KMS-11 (cell line): Measurements from ENCODE around the gene FXYD1.
A peak's percentile ranks its signal among the peaks of the same experiment; 100 is the strongest.

Source experiments
- H2AFZ ChIP-seq: fragments of 200-600 bp; sonication (generic); 2 replicates; pipeline ENCODE4 v1.6.1; 2016; ENCODE audit warnings: antibody characterized with exemption, mixed run types, low read depth
- H3K27ac ChIP-seq: fragments of 200-600 bp; sonication (generic); 2 replicates; pipeline ENCODE4 v1.6.1; 2016; ENCODE audit warnings: mild to moderate bottlenecking, mixed run types
- H3K27me3 ChIP-seq: fragments of 200-600 bp; sonication (generic); 2 replicates; pipeline ENCODE4 v1.6.1; 2017; ENCODE audit warnings: mild to moderate bottlenecking, low read depth, mixed run types, moderate library complexity; ENCODE audit not compliant: insufficient read depth
- H3K36me3 ChIP-seq: fragments of 200-600 bp; sonication (generic); 2 replicates; pipeline ENCODE4 v1.6.1; 2017; ENCODE audit warnings: mild to moderate bottlenecking, mixed run types; ENCODE audit not compliant: insufficient read depth
- H3K4me1 ChIP-seq: fragments of 200-600 bp; sonication (generic); 2 replicates; pipeline ENCODE4 v1.6.1; 2016; ENCODE audit warnings: mild to moderate bottlenecking, low read depth, mixed run types; ENCODE audit not compliant: poor library complexity, severe bottlenecking
- H3K4me2 ChIP-seq: fragments of 200-600 bp; sonication (generic); 2 replicates; pipeline ENCODE4 v1.7.0; 2016; ENCODE audit warnings: mild to moderate bottlenecking, mixed run types
- H3K4me3 ChIP-seq: fragments of 200-600 bp; sonication (generic); IDR thresholded peaks from 2 replicates; pipeline ENCODE4 v1.6.1; 2017; ENCODE audit warnings: low read depth, low read length, mixed read lengths; ENCODE audit not compliant: insufficient read depth
- H3K79me2 ChIP-seq: fragments of 200-600 bp; sonication (generic); 2 replicates; pipeline ENCODE4 v1.6.1; 2016; ENCODE audit warnings: low read depth, mixed run types; ENCODE audit not compliant: insufficient read depth
- H3K9ac ChIP-seq: fragments of 200-600 bp; sonication (generic); 2 replicates; pipeline ENCODE4 v1.6.1; 2016; ENCODE audit warnings: mild to moderate bottlenecking, mixed run types
- H4K20me1 ChIP-seq: fragments of 200-600 bp; sonication (generic); 2 replicates; pipeline ENCODE4 v1.6.1; 2016; ENCODE audit warnings: mild to moderate bottlenecking, mixed run types; ENCODE audit not compliant: insufficient read depth
- CTCF ChIP-seq: fragments of 200-600 bp; sonication (generic); conservative IDR thresholded peaks from 2 replicates; pipeline ENCODE4 v1.6.1; 2017; ENCODE audit warnings: low read depth, mild to moderate bottlenecking, antibody characterized with exemption, low read length, moderate library complexity, mixed read lengths

The FXYD1 gene

GRCh38 chr19:35138305-35138892 is at the start of gene FXYD1:
FXYD1 (plus strand) TSS chr19:35138824; CDS start chr19:35140080, 1,256 bp downstream.
- Histone ChIP-seq H3K4me3 (no peak within 1 kb of the TSS), H2AFZ (no peak within 1 kb of the TSS), H3K36me3 (no peaks in the 10 kb centered on the region), H3K79me2 (no peaks in the 10 kb centered on the region), H3K9ac (no peak within 1 kb of the TSS), H3K4me2 (no peak within 1 kb of the TSS), H4K20me1 (no peaks in the 10 kb centered on the region), H3K27me3 (peaks cover 7% of the 10 kb centered on the region; the same call in 1 of the 2 replicates), H3K4me1 (peaks cover 7% of the 10 kb centered on the region), H3K27ac (no peak within 1 kb of the TSS)
- no peak for TF ChIP-seq CTCF

- Histone ChIP-seq H3K36me3 (no peaks in the 10 kb centered on the region), H3K27ac (no peak overlapping the region), H3K27me3 (peaks cover 30% of the 10 kb centered on the region; the same call in 1 of the 2 replicates), H4K20me1 (no peaks in the 10 kb centered on the region), H3K4me1 (no peaks in the 10 kb centered on the region), H3K4me3 (no peak overlapping the region), H3K4me2 (no peak overlapping the region), H3K9ac (no peak overlapping the region), H3K79me2 (no peaks in the 10 kb centered on the region), H2AFZ (no peak overlapping the region)
- TF ChIP-seq CTCF: no peak
Observed at GRCh38 chr19:35089554-35089953, 49.1 kb upstream of the FXYD1 start.

- Histone ChIP-seq H3K4me1 (no peaks in the 10 kb centered on the region), H3K36me3 (no peaks in the 10 kb centered on the region), H2AFZ (no peak overlapping the region), H3K9ac (no peak overlapping the region), H3K4me3 (no peak overlapping the region), H3K27me3 (peaks cover 30% of the 10 kb centered on the region; the same call in 1 of the 2 replicates), H3K79me2 (no peaks in the 10 kb centered on the region), H3K4me2 (no peak overlapping the region), H3K27ac (no peak overlapping the region), H4K20me1 (no peaks in the 10 kb centered on the region)
- TF ChIP-seq CTCF: no peak; the same call in 1 of the 2 replicates
Observed at GRCh38 chr19:35090160-35090505, 48.5 kb upstream of the FXYD1 start.

GRCh38 chr19:35090506-35091214 is 48.0 kb upstream of the FXYD1 start:
- no peak overlapping the region for H3K9ac ChIP-seq
- H3K79me2 ChIP-seq: no peaks in the 10 kb centered on the region
- no peak overlapping the region for H3K27ac ChIP-seq
- TF ChIP-seq CTCF: 0 out of 2 replicates have a peak, but pooled peaks have one; percentile 43
- H4K20me1 ChIP-seq: no peaks in the 10 kb centered on the region
- no peaks in the 10 kb centered on the region for H3K4me1 ChIP-seq
- no peak overlapping the region for H3K4me2 ChIP-seq
- no peaks in the 10 kb centered on the region for H3K36me3 ChIP-seq
- peaks cover 27% of the 10 kb centered on the region; the same call in 1 of the 2 replicates for H3K27me3 ChIP-seq
- no peak overlapping the region for H2AFZ ChIP-seq
- H3K4me3 ChIP-seq: no peak overlapping the region
